ENCODE results near the gene PAOX. TPM values are rescaled to one million over a fixed set of nuclear protein-coding genes. Genes with fewer than 3 reads are reported as not detected.

Gene PAOX
- total and polyA plus RNA-seq, 2 of the 4 experiments (the other 2 are of a cell fraction): 3.8 to 4.5 TPM

GRCh38 chr10:133422807-133423771, 44.0 kb downstream of the PAOX start:
- Histone ChIP-seq H3K14ac (replicated peaks; ENCODE audit: low read depth, low read length) (no peak overlapping the region), H3K9me1 (ENCODE audit: insufficient read depth, low read length) (no peaks in the 10 kb centered on the region), H2AFZ (replicated peaks; ENCODE audit: low read length, poor library complexity) (peak overlapping the region; percentile 14), H2BK5ac (ENCODE audit: low read depth, low read length, poor library complexity, severe bottlenecking) (no peak overlapping the region), H3K4ac (ENCODE audit: low read depth, low read length) (no peak overlapping the region), H2BK120ac (ENCODE audit: low read depth, low read length) (no peak overlapping the region), H2AK9ac (replicated peaks; ENCODE audit: low read depth, low read length, poor library complexity) (no peak overlapping the region), H3K27ac (ENCODE audit: insufficient read depth, low read length) (no peak overlapping the region), H4K5ac (ENCODE audit: low read depth, low read length) (no peak overlapping the region), H3K4me2 (ENCODE audit: low read depth, low read length) (peak overlapping the region; percentile 19; the same call in 1 of the 2 replicates), H3K36me3 (ENCODE audit: control insufficient read depth, insufficient read depth, low read length) (peaks cover 24% of the 10 kb centered on the region), H3K9me3 (ENCODE audit: control insufficient read depth, insufficient read depth, low read length) (no peaks in the 10 kb centered on the region), H3K9ac (ENCODE audit: low read depth, low read length) (no peak overlapping the region), H3K79me1 (ENCODE audit: low read depth in 1 of 2, low read length in 2 of 2) (0 out of 4 replicates have a peak, but pooled peaks cover 0 to 4% of the 10 kb centered on the region in 2 experiments), H4K8ac (ENCODE audit: low read depth in 2 of 2, low read length in 2 of 2) (no peak overlapping the region), H4K20me1 (ENCODE audit: insufficient read depth, low read length) (no peaks in the 10 kb centered on the region; the same call in none of the 2 replicates), H3K4me3 (ENCODE audit: insufficient read depth, low read depth, low read length) (0 out of 2 replicates have a peak overlapping the region, but pooled peaks have one; percentile 4), H3K4me1 (ENCODE audit: control insufficient read depth, insufficient read depth, low read length) (no peaks in the 10 kb centered on the region; the same call in 1 of the 2 replicates), H3K27me3 (ENCODE audit: control insufficient read depth, insufficient read depth, low read length) (peaks cover 3% of the 10 kb centered on the region; the same call in 1 of the 2 replicates), H3K18ac (ENCODE audit: low read depth, low read length) (no peak overlapping the region), H3K23ac (ENCODE audit: low read depth, low read length) (no peak overlapping the region), H2BK20ac (ENCODE audit: low read depth, low read length) (no peak overlapping the region), H2AK5ac (ENCODE audit: low read depth, low read length) (no peak overlapping the region), H2BK15ac (ENCODE audit: low read depth, low read length) (no peak overlapping the region), H3K56ac (ENCODE audit: extremely low read depth, insufficient read depth, low read length) (no peak overlapping the region), H4K91ac (ENCODE audit: insufficient read depth, low read depth, low read length) (no peak overlapping the region)
- ChIA-PET POLR2A (ENCODE audit: unreplicated experiment) (no interaction called here), CTCF (no interaction called here)
- TF ChIP-seq CEBPB (IDR thresholded peaks at IDR 0.05; ENCODE audit: low read depth, low read length) (no peak), NFE2L2 (IDR thresholded peaks at IDR 0.05; ENCODE audit: low read depth, low read length) (no peak), MXI1 (IDR thresholded peaks at IDR 0.05; ENCODE audit: borderline replicate concordance, low read depth, low read length) (no peak), CTCF (conservative IDR thresholded peaks at IDR 0.05; ENCODE audit: low read depth, low read length) (no peak), SMC3 (IDR thresholded peaks at IDR 0.05; ENCODE audit: low read depth, low read length) (no peak), RFX5 (IDR thresholded peaks at IDR 0.05; ENCODE audit: low read depth, low read length) (no peak), FOS (IDR thresholded peaks at IDR 0.05; ENCODE audit: low read depth, low read length) (no peak), RAD21 (IDR thresholded peaks at IDR 0.05; ENCODE audit: low read length) (no peak), RCOR1 (IDR thresholded peaks at IDR 0.05; ENCODE audit: insufficient replicate concordance, low read length) (no peak), BHLHE40 (IDR thresholded peaks at IDR 0.05; ENCODE audit: low read depth, low read length) (no peak), POLR2A (IDR thresholded peaks at IDR 0.05; ENCODE audit: low read depth, low read length) (no peak), USF2 (IDR thresholded peaks at IDR 0.05; ENCODE audit: low read depth, low read length) (no peak), ELK1 (IDR thresholded peaks at IDR 0.05; ENCODE audit: borderline replicate concordance, low read depth, low read length) (no peak)
- DNase-seq (no peak), ATAC-seq (ENCODE audit: low read depth) (peak; percentile 36)
- dilution Hi-C loops (cut with HindIII; ENCODE audit: low sequenced_read_pairs, unreplicated experiment): no loop called here
- in situ Hi-C loops (cut with MboI; ENCODE audit: low sequenced_read_pairs): no loop called here
- WGBS, 2 experiments (ENCODE audit: extremely low coverage in 2 of 2, insufficient read length in 1 of 2): 19% methylated on average over 39 of the region's 88 CpGs; no CpG with 5 or more reads in 1 of the 2 experiments
- no TSS peak for BruUV-seq (replicated peaks)
- intact Hi-C loops (cut with micrococcal nuclease): no loop called here
